Measurements from ENCODE around the gene NFIC. TPM values are rescaled to one million over a fixed set of nuclear protein-coding genes. Genes with fewer than 3 reads are reported as not detected.

The NFIC gene
- total RNA-seq, 4 donors from 2014 or later = 76.2 to 183 (median 132) TPM

GRCh38 chr19:3496392-3497273 is 130.2 kb downstream of the NFIC start:
- no peaks in the 10 kb centered on the region for H3K27me3 ChIP-seq
- H3K9me3 ChIP-seq = no peaks in the 10 kb centered on the region
- peaks cover 8% of the 10 kb centered on the region in 2 donors for H3K4me1 ChIP-seq
- no peak overlapping the region for H3K27ac ChIP-seq
- intact Hi-C loops (cut with DNase I) = no loop called here
- no peak for DNase-seq
- WGBS, 2 donors = 95 to 99% methylated on average over 25 to 31 of the region's 32 CpGs
- no peak overlapping the region for H3K4me3 ChIP-seq (replicated peaks in 1 of 3)
- peaks cover 19 to 33% of the 10 kb centered on the region in 2 donors for H3K36me3 ChIP-seq
- TF ChIP-seq POLR2A (IDR thresholded peaks at IDR 0.05) (no peak), CTCF (IDR thresholded peaks at IDR 0.05) (no peak)

GRCh38 chr19:3497757-3498520 is 131.6 kb downstream of the NFIC start:
- intact Hi-C loops (cut with DNase I) = no loop called here
- WGBS, 2 donors = 88 to 93% methylated on average over 5 of the region's 5 CpGs
- no peak for DNase-seq

GRCh38 chr19:3499738-3500428 is 133.5 kb downstream of the NFIC start:
- Histone ChIP-seq H3K9me3 (no peaks in the 10 kb centered on the region), H3K27ac (peak overlapping the region in 2 of 3 donors; percentile 90 to 97), H3K4me3 (replicated peaks in 1 of 3) (peak overlapping the region; percentile 45 to 70 (median 66)), H3K27me3 (no peaks in the 10 kb centered on the region), H3K36me3 (peaks cover 10 to 17% of the 10 kb centered on the region in 2 donors), H3K4me1 (peaks cover 8% of the 10 kb centered on the region in 2 donors)
- no peak for DNase-seq
- intact Hi-C loops (cut with DNase I) = no loop called here
- TF ChIP-seq CTCF (IDR thresholded peaks at IDR 0.05) (no peak), POLR2A (IDR thresholded peaks at IDR 0.05) (no peak)
- WGBS, 2 donors = 19 to 22% methylated on average over 18 of the region's 18 CpGs

More at GRCh38 chr19:3497757-3498520, 131.6 kb downstream of the NFIC start:
- Histone ChIP-seq H3K27ac (no peak overlapping the region), H3K36me3 (peaks cover 14 to 22% of the 10 kb centered on the region in 2 donors), H3K4me3 (replicated peaks in 1 of 3) (no peak overlapping the region), H3K4me1 (peaks cover 8% of the 10 kb centered on the region in 2 donors), H3K9me3 (no peaks in the 10 kb centered on the region), H3K27me3 (no peaks in the 10 kb centered on the region)
- TF ChIP-seq POLR2A (IDR thresholded peaks at IDR 0.05) (no peak), CTCF (IDR thresholded peaks at IDR 0.05) (no peak)

GRCh38 chr19:3500429-3501101 is 134.2 kb downstream of the NFIC start, which contains the start of gene DOHH:
Gene DOHH (minus strand): TSS chr19:3500674. CDS start chr19:3496814, 3,860 bp downstream.
- Histone ChIP-seq H3K9me3 (no peaks in the 10 kb centered on the region), H3K27me3 (no peaks in the 10 kb centered on the region), H3K4me3 (replicated peaks in 1 of 3) (peak within 1 kb of the TSS; percentile 45 to 70 (median 66)), H3K36me3 (peaks cover 6 to 11% of the 10 kb centered on the region in 2 donors), H3K4me1 (peaks cover 8 to 12% of the 10 kb centered on the region in 2 donors), H3K27ac (peak within 1 kb of the TSS; percentile 90 to 97 (median 95))
- TF ChIP-seq CTCF (IDR thresholded peaks at IDR 0.05) (peak in 1 of 6 experiments; percentile 20), POLR2A (IDR thresholded peaks at IDR 0.05) (peak in 1 of 2 donors; percentile 58)
- peak; percentile 95 for DNase-seq
- WGBS, 2 donors = 0 to 1% methylated on average over 36 to 46 of the region's 52 CpGs
- intact Hi-C loops (cut with DNase I) = no loop called here
